Activated CD8-positive, alpha-beta memory T cell treated with anti-CD3 and anti-CD28 coated beads for 4 hours (primary cell): Measurements from ENCODE around the gene IFT88.

Experiments used
- DNase-seq, 2 donors: peaks; one replicate each; pipeline ENCODE4 v3.0.0-alpha.2; 2020; ENCODE audit warnings: low read depth in 2 of 2

Gene IFT88

DNA sequence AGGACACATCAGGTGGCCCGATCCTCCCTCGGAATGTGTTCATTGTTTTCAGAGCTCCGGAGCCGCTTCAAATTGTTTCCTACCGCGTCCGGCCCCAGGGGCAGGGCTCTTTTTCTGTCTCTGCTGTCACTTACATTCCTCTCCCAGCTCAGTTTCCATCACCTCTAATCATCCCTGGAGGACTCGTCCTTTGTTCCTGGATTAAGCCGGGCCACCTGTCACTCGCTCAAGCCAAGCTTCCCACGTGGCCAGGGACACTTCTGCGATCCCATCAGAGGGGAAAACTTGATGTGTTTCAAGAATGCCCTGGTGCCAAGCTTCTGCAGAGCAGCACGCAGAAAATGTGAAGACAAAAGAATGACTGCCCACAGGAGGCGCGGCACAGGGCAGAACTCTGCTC lies 150.0 kb downstream of the IFT88 start:
- no peak for DNase-seq

DNA sequence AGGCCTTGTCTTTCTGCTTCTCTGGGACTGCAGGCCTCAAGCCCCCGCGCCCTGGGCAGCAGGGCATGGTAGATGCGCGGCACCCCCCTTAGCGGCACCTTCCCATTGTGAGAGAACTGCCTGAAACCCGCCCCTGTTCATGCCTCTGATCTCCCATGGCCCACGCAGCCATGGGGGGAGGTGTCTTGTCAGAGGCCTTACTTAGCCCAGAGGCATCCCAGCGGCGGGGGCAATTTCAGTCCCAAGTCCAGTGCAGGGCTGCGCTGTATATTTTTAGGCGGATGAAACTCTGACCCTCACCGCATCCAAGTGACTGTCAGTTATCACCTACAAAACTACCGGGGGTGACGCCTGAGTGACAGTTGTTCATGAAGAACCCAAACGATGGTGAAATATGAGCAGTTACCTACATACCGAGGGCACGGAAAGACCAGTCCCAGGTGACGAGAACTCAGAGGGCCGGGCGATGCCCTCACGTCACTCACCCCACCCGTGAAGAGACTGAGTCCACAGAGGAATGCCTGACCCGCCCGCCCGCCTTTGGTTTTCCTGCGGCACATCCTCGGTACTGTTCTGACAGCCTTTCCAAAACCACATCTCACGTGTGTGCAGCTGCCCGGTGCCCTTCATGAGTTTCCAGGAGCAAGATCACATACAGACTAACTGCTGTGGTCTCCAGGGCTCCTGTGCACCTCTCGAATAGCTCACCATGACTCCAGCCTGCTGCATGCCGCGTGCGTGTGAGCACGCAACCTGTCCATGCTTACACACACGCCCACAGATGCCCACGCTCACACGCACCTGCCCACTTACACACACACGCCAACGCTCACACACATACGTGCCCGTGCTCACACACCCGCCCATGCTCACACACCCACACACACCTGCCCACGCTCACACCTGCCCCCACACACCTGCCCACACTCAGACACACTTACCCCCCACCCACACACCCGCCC lies 150.9 kb downstream of the IFT88 start:
- DNase-seq = no peak

DNA sequence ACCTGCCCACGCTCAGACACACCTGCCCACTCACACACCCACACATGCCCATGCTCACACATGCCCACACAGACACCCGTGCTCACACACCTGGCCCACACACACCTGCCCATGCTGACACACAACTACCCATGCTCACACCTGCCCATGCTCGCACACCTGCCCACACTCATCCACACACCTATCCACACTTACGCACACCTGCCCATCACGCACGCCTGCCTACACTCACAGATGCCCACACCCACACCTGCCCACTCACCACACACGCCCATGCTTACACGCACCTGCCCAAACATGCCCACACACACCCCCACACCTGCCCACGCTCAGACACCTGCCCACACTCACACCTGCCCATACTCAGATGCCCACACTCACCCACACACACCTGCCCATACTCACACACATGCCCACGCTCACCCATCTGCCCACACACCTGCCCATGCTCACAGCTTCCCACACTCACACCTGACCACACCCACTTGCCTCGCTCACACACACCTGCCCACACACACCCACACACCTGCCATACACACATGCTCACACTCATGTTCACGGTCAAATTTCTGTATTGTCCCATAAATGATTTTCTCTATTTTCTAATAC lies 152.1 kb downstream of the IFT88 start:
- DNase-seq = no peak

DNA sequence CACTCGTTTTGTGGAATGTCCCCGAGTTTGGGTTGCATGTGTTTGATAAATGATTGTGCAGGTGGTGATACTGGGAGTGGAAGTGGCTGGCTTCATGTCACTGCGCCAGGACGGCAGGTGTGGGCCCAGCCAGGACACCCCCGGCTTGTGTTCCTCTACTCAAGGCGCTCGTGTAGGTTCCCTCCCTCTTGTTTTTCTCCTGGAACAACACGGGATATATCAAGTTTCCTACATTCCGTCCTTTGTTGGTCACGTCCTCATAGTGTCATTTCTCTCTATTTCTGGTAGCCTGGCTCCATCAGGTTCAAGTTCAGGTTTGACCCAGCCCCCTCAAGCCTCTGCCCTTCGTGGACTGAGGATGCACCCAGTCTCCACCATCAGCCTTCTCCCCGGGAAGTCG lies 152.8 kb downstream of the IFT88 start:
- DNase-seq = no peak

DNA sequence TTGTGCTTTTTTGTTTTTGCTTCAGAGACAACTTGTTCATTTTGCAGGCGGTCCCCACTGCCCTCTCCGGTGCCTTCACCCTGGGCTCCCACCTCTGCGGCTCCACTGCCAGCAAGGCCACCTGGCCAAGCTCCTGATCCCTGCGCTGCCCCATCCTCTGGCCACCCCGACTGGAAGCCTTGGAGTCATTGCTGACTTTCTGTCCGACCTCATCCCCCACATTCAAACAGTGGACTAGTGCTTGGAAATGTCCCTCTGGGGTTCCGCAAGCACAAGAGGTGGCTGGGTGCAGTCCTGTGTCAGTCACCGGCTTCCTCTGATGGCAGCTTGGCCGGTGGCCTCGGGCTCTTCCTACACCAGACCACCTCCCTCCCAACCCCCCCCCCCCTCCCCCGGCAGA lies 153.5 kb downstream of the IFT88 start:
- no peak for DNase-seq

DNA sequence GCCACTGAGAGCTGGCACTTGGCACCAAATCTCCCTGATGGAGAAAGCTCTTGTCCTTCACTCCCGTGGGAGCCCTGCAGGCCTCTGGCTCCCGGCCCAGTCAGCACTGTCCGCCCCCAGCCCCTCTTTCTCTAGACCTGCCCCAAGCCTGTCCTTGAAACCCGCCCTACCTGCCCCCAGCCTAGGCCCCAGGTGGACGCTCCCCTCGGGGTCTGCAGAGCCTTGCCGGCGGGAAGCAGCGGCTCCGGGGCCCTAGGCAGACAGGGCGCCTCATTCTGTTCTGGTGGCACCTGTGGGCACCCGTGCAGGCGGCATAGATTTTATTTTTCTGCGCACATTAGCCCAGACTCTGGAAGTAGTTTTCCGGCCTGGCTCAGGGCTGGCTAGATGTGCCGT lies 154.1 kb downstream of the IFT88 start:
- DNase-seq = no peak

DNA sequence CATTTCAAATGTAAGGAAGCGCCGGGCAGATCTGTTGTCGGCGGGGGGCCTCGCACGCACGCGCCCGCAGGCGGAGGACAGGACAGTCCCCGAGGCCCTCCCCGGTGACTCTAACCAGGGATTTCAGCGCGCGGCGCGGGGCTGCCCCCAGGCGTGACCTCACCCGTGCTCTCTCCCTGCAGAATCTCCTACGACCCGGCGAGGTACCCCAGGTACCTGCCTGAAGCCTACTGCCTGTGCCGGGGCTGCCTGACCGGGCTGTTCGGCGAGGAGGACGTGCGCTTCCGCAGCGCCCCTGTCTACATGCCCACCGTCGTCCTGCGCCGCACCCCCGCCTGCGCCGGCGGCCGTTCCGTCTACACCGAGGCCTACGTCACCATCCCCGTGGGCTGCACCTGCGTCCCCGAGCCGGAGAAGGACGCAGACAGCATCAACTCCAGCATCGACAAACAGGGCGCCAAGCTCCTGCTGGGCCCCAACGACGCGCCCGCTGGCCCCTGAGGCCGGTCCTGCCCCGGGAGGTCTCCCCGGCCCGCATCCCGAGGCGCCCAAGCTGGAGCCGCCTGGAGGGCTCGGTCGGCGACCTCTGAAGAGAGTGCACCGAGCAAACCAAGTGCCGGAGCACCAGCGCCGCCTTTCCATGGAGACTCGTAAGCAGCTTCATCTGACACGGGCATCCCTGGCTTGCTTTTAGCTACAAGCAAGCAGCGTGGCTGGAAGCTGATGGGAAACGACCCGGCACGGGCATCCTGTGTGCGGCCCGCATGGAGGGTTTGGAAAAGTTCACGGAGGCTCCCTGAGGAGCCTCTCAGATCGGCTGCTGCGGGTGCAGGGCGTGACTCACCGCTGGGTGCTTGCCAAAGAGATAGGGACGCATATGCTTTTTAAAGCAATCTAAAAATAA lies 154.7 kb downstream of the IFT88 start:
- DNase-seq = no peak

DNA sequence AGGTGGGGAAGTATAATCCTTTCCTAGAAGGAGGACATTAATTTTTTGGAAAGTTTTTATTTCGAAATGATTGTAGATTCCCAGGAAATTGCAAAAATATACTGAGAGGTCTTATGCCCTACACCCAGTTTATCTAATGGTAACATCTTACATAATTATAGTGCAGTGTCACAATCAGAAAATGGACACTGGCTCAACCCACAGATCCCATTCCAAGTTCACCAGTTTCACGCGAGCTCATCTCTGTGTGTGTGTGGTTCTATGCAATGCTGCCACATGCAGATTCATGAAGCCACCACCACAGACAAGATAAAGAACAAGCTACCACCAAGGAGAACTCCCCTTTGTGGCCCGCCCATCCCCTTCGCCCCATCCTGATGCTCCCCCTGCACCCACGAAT lies 160.9 kb downstream of the IFT88 start:
- DNase-seq = no peak

DNA sequence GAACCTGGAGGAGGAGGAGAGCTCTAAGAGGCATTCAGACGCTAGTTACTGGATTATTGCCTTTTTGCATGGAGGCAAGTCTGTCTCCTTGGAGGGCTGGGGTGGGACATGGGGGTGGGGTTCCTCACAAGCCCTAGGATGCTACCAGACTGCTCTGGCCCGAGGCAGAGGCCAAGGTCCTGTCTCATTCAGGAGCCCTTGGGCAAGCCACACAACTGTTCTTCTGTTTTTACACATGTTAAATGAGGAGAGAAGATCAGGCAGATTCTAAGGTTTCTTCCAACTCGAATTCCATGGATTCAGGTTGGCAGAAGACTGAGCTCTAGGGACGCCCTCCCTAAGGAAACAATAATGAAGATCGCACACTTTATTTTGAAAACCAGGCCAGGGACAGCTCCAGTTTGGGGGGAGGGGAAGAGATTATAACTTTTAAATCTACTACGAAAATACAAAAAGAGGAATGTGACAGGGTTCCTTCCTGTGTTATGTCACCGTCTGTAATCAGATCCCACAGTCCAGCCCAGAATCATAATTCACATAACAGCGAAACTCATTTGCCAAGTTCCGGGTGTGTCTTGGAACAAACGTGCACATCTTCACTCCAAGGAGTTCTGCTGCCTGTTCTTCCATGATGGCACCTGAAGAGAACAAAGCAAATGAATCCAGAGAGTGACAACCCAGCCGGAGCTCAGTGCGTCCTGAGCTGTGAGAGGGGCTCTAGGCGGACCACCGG lies 161.8 kb downstream of the IFT88 start:
- no peak for DNase-seq

DNA sequence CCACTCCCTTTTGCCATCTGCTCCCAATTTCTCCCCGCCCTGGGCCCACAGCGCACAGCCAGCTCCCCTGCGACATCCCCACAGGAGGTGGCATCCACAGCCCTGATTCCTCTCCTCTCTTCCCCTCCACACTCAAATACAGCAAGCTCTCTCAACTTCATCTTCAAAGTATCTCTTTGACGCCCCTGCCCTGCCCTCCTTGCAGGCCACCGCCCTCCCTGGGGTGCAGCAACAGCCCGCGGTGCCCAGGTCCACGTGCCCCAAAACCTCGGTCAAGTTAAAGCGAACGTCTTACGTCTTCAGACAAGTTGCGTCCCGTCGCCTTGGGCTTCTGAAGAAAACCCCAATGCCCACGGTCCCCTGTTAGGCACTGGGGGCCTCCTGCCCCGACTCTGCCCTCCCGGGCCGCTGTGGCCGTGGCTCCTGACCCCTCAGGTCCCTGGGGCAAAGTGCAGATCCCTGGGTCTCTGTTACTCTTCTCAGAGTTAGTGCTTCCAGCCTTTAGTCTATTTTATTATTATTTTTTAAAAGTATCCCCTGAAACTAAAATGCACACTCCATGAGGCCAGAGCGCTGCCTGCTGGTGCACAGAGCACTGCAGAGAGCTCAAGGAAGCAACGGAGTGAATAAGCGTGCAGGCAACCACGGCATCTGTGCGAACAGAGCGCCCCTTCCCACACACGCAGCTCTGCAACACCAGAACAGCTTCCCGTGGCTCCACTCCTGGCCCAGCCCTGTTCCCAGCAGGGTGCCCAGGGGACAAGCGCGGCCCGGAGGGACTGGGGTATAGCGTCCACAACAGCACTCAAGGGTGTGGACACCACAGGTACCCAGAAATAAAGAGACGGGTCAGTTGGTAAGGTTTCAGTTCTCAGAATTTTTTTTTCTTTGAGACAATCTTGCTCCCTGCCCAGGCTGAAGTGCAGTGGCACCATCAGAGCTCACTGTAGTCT lies 163.0 kb downstream of the IFT88 start:
- no peak for DNase-seq

DNA sequence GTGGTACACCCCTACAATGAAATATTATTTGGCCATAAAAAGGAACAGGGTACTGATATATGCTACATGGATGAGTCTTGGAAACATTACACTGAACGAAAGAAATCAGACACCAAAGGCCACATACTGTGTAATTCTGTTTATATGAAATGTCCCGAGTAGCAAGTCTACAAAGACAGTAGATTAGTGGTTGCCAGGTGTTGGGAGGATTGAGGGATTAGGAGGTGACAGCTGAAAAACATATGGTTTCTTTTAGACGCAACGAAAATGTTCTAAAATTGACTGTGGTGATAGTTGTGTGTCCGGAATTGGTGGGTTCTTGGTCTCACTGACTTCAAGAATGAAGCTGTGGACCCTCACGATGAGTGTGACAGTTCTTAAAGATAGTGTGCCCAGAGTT lies 171.7 kb downstream of the IFT88 start:
- no peak for DNase-seq

DNA sequence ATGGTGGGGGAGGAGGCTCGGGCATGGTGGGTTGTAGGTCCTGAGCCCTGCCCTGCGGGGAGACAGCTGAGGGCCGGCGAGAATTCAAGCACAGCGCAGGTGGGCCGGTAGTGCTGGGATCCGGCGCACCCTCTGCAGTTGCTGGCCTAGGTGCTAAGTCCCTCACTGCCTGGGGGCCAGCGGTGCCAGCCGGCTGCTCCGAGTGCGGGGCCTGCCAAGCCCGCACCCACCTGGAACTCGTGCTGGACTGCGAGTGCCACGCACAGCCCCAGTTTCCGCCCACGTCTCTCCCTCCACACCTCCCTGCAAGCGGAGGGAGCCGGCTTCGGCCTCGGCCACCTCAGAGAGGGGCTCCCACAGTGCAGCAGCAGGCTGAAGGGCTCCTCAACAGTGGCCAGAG lies 173.1 kb downstream of the IFT88 start:
- no peak for DNase-seq
